Activated CD4-positive, alpha-beta memory T cell treated with anti-CD3 and anti-CD28 coated beads, Interleukin-2, amount 10 ng/mL, durations not matched to agents 7 days and 5 days (primary cell): ENCODE measurements around the gene GFOD1. TPM values are rescaled to one million over a fixed set of nuclear protein-coding genes. Genes with fewer than 3 reads are reported as not detected.

ENCODE experiments used
- CTCF ChIA-PET: fragments of 350-600 bp; sonication (Branson Sonifier 250); formaldehyde crosslinking; loops from one replicate; lab custom pipeline; 2021; ENCODE audit warnings: antibody characterized with exemption, inconsistent platforms; lab: Charles Lee
- POLR2A ChIA-PET: fragments of 350-600 bp; sonication (Branson Sonifier 250); formaldehyde crosslinking; loops from one replicate; lab custom pipeline; 2021; ENCODE audit warnings: antibody characterized with exemption; lab: Charles Lee
- DNase-seq: peaks from one replicate; pipeline ENCODE4 v3.0.0-alpha.2; 2020
- H3K27ac Mint-ChIP-seq: one replicate; pipeline ENCODE4 v1.8.0; 2021; ENCODE audit warnings: mild to moderate bottlenecking, mixed read lengths
- H3K27me3 Mint-ChIP-seq: one replicate; pipeline ENCODE4 v1.8.0; 2021; ENCODE audit warnings: mixed read lengths
- H3K36me3 Mint-ChIP-seq: one replicate; pipeline ENCODE4 v1.8.0; 2021; ENCODE audit warnings: low read depth, mixed read lengths
- H3K4me1 Mint-ChIP-seq: one replicate; pipeline ENCODE4 v1.8.0; 2021; ENCODE audit warnings: mixed read lengths
- H3K4me3 Mint-ChIP-seq: one replicate; pipeline ENCODE4 v1.8.0; 2021; ENCODE audit warnings: mild to moderate bottlenecking, mixed read lengths
- H3K9me3 Mint-ChIP-seq: one replicate; pipeline ENCODE4 v1.8.0; 2021; ENCODE audit warnings: mixed read lengths
- total RNA-seq, 2 experiments: library from RNA; stranded (reverse); gene quantifications; one replicate each; pipeline ENCODE4 v1.2.3, GENCODE V29; 2021

Gene GFOD1
- total RNA-seq, 2 experiments from 2014 or later, result 3.0 TPM

DNA sequence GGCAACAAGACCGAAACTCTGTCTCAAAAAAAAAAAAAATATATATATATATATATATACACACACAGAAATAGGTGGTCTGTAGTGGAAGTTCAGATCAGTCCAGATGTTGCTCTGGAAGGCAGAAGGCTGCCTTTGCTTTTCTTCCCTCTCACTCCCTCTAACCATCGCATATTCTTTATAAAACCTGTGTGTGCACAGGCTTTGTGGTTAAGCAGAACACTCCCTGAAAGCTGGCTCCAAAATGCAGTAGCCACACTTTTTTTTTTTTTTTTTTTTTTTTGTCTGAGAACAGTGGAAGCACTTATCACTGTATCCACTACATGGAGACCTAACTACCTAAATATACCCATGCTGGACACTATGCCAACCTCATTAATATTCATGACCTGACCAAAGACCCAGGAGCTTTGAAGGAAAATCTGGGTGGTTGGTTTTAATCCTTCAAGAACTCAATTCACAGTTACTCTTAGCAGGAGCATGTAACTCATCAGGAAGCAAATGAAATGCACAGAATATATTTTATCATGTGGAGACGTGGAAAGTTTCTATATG lies 20.0 kb upstream of the GFOD1 start:
- no peak overlapping the region for H3K27ac Mint-ChIP-seq
- ChIA-PET CTCF (interaction anchor here (0.7 to 1.1 kb wide), 2 partner anchors 55 to 1927 kb away, joined by 3 to 6 read pairs; no protein-coding TSS in a partner anchor), POLR2A (no interaction called here)
- DNase-seq, result no peak
- peaks cover 3% of the 10 kb centered on the region for H3K4me1 Mint-ChIP-seq
- no peaks in the 10 kb centered on the region for H3K36me3 Mint-ChIP-seq
- H3K27me3 Mint-ChIP-seq, result peaks cover 7% of the 10 kb centered on the region
- H3K9me3 Mint-ChIP-seq, result no peaks in the 10 kb centered on the region
- no peak overlapping the region for H3K4me3 Mint-ChIP-seq

GRCh38 chr6:13505345-13505734 lies 17.9 kb upstream of the GFOD1 start:
- POLR2A ChIA-PET, result no interaction called here
- peaks cover 7% of the 10 kb centered on the region for H3K27me3 Mint-ChIP-seq
- no peaks in the 10 kb centered on the region for H3K36me3 Mint-ChIP-seq
- no peak overlapping the region for H3K4me3 Mint-ChIP-seq
- no peak overlapping the region for H3K27ac Mint-ChIP-seq
- CTCF ChIA-PET, result no interaction called here
- peaks cover 3% of the 10 kb centered on the region for H3K4me1 Mint-ChIP-seq
- DNase-seq, result no peak
- H3K9me3 Mint-ChIP-seq, result no peaks in the 10 kb centered on the region

DNA sequence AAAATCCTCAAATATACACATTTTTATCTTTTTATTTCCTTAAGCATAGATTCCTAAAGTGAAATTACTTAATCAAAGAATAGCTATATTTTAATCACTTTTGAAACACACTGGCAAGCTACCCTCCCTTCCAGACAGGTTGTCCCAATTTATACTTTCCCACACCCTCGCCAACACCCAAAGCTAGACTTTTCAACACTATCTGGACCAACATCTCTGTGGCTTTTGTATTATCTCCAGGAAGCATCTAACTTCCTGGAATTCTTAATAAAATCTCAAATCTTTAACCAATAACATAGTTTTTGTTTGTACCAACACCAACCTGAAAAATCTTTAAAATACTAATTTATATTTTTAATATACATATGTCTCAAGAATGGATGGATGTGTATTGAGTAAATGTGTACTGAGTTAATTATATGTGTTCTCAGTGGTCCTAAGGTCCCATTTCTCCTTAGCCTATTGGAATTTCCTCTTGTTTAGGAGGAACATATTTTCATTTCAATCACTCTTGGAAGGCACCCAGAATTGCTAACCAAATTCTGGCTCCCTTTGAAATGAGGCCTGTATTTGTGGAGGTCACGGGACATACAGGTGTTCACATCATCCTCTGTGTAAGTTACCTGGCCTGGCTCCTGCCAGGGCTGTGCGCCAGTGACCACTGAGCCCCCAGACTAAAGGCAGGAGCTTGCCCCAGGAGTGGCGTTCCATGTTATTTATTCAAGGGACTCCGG lies 17.4 kb upstream of the GFOD1 start:
- POLR2A ChIA-PET, result no interaction called here
- no peak overlapping the region for H3K4me3 Mint-ChIP-seq
- peaks cover 3% of the 10 kb centered on the region for H3K4me1 Mint-ChIP-seq
- no peaks in the 10 kb centered on the region for H3K9me3 Mint-ChIP-seq
- no peak overlapping the region for H3K27ac Mint-ChIP-seq
- no peaks in the 10 kb centered on the region for H3K36me3 Mint-ChIP-seq
- CTCF ChIA-PET, result no interaction called here
- H3K27me3 Mint-ChIP-seq, result peaks cover 7% of the 10 kb centered on the region
- DNase-seq, result no peak

- Mint-ChIP-seq H3K9me3 (no peaks in the 10 kb centered on the region), H3K4me1 (peaks cover 3% of the 10 kb centered on the region), H3K36me3 (no peaks in the 10 kb centered on the region), H3K27ac (no peak overlapping the region), H3K4me3 (no peak overlapping the region), H3K27me3 (peaks cover 3% of the 10 kb centered on the region)
- CTCF ChIA-PET, result no interaction called here
- POLR2A ChIA-PET, result no interaction called here
- no peak for DNase-seq
Measured at GRCh38 chr6:13500915-13501314, 13.5 kb upstream of the GFOD1 start.

GRCh38 chr6:13500264-13500663 lies 12.9 kb upstream of the GFOD1 start:
- no peak for DNase-seq
- Mint-ChIP-seq H3K36me3 (no peaks in the 10 kb centered on the region), H3K4me1 (peaks cover 3% of the 10 kb centered on the region), H3K9me3 (no peaks in the 10 kb centered on the region), H3K27me3 (no peaks in the 10 kb centered on the region), H3K27ac (no peak overlapping the region), H3K4me3 (no peak overlapping the region)
- ChIA-PET POLR2A (no interaction called here), CTCF (no interaction called here)

GRCh38 chr6:13496513-13497190 lies 9.3 kb upstream of the GFOD1 start:
- DNase-seq, result no peak
- Mint-ChIP-seq H3K4me1 (no peaks in the 10 kb centered on the region), H3K9me3 (no peaks in the 10 kb centered on the region), H3K27me3 (no peaks in the 10 kb centered on the region), H3K4me3 (no peak overlapping the region), H3K27ac (no peak overlapping the region), H3K36me3 (no peaks in the 10 kb centered on the region)
- ChIA-PET POLR2A (no interaction called here), CTCF (interaction anchor here (0.6 kb wide), 1 partner anchor 39 kb away, joined by 3 read pairs; no protein-coding TSS in a partner anchor)

GRCh38 chr6:13495818-13496217 lies 8.4 kb upstream of the GFOD1 start:
- Mint-ChIP-seq H3K27ac (no peak overlapping the region), H3K27me3 (no peaks in the 10 kb centered on the region), H3K36me3 (no peaks in the 10 kb centered on the region), H3K4me1 (no peaks in the 10 kb centered on the region), H3K9me3 (no peaks in the 10 kb centered on the region), H3K4me3 (no peak overlapping the region)
- DNase-seq, result no peak
- CTCF ChIA-PET, result no interaction called here
- POLR2A ChIA-PET, result no interaction called here

GRCh38 chr6:13495112-13495776 lies 7.8 kb upstream of the GFOD1 start:
- POLR2A ChIA-PET, result no interaction called here
- H3K9me3 Mint-ChIP-seq, result no peaks in the 10 kb centered on the region
- H3K36me3 Mint-ChIP-seq, result no peaks in the 10 kb centered on the region
- no peaks in the 10 kb centered on the region for H3K27me3 Mint-ChIP-seq
- H3K4me1 Mint-ChIP-seq, result no peaks in the 10 kb centered on the region
- no peak overlapping the region for H3K4me3 Mint-ChIP-seq
- no peak for DNase-seq
- H3K27ac Mint-ChIP-seq, result no peak overlapping the region
- CTCF ChIA-PET, result no interaction called here

DNA sequence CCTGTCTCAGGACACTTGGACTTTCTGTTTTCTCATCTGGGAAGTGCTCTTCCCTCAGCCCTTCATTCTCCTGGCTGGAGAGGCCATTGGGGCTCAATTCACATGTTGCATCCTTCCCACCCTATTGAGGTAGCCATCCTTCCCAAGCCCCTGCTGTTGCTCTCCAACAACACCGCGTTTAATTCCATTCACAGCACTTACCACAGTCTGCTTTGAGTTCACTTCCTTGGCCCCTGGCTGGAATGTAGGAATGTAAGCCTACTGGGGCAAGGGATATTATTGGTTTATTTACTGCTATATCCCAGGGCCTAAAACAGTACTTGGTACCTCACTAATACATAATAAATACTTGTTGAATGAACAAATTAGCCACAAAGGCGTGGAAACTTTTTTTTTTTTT lies 6.7 kb upstream of the GFOD1 start:
- Mint-ChIP-seq H3K36me3 (no peaks in the 10 kb centered on the region), H3K27ac (no peak overlapping the region), H3K4me1 (no peaks in the 10 kb centered on the region), H3K27me3 (peaks cover 1% of the 10 kb centered on the region), H3K9me3 (no peaks in the 10 kb centered on the region), H3K4me3 (no peak overlapping the region)
- POLR2A ChIA-PET, result no interaction called here
- CTCF ChIA-PET, result interaction anchor here (1.2 kb wide), 1 partner anchor 573 kb away, joined by 3 read pairs; no protein-coding TSS in a partner anchor
- no peak for DNase-seq

DNA sequence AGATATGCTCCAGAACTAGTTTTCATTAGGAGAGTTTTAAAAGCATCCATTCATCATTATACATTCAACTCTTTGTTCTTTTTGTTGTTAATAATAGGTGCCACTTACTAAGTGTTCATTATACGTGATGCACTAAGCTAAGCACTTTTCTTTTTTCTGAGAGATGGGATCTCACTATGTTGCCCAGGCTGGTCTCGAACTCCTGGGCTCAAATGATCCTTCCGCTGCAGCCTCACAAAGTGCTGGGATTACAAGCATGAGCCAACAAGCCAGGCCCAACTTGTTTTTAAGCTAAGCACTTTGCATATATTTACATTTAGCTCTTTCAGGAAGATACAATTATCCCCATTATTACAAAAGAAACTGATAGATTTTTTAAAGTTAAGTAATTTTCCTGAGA lies 5.7 kb upstream of the GFOD1 start:
- no peak overlapping the region for H3K4me3 Mint-ChIP-seq
- ChIA-PET POLR2A (no interaction called here), CTCF (interaction anchor here (1.2 kb wide), 1 partner anchor 574 kb away, joined by 3 read pairs; no protein-coding TSS in a partner anchor)
- no peaks in the 10 kb centered on the region for H3K9me3 Mint-ChIP-seq
- H3K36me3 Mint-ChIP-seq, result no peaks in the 10 kb centered on the region
- H3K4me1 Mint-ChIP-seq, result peaks cover 6% of the 10 kb centered on the region
- DNase-seq, result no peak
- H3K27ac Mint-ChIP-seq, result no peak overlapping the region
- peaks cover 8% of the 10 kb centered on the region for H3K27me3 Mint-ChIP-seq

DNA sequence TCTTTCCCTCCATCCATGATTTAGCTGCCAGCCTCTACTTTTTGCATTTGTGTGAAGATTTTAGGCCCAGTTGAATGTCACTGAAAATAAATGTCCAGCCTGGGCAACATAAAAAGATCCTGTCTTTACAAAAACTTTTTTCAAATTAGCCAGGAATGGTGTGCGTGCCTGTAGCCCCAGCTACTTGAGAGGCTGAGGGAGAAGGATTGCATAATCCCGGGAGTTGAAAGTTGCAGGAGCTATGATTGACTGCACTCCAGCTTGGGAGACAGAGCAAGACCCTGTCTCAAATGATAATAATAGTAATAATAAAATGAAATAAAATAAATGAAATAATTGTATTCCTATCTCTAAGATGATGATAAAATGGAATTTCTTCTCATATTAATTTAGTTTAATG lies 5.0 kb upstream of the GFOD1 start:
- Mint-ChIP-seq H3K9me3 (no peaks in the 10 kb centered on the region), H3K4me3 (no peak overlapping the region), H3K27ac (no peak overlapping the region), H3K27me3 (peaks cover 8% of the 10 kb centered on the region), H3K4me1 (peaks cover 9% of the 10 kb centered on the region), H3K36me3 (no peaks in the 10 kb centered on the region)
- DNase-seq, result no peak
- ChIA-PET CTCF (interaction anchor here (0.6 kb wide), 1 partner anchor 53 kb away, joined by 3 read pairs; no protein-coding TSS in a partner anchor), POLR2A (no interaction called here)

DNA sequence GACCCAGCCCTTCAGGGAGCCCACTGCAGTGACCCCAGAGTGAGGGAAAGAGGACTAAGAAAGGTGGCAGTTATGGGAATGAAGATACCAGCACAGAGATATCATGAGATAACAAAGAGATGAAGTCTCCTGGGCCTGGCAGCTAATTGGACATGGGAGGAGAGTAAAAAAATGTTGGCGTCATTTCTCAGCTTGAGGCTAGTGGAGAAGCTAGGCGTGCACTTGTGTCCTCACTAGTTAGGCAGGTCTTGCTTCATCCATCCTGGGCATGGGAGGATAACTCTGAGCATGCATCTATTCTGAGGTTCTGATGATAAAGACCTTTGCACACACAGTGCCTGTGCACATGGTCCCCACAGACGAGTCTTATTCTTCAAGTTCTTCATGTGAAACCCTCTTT lies 4.1 kb upstream of the GFOD1 start:
- Mint-ChIP-seq H3K27ac (no peak overlapping the region), H3K4me3 (no peak overlapping the region), H3K9me3 (no peaks in the 10 kb centered on the region), H3K36me3 (no peaks in the 10 kb centered on the region), H3K4me1 (peaks cover 12% of the 10 kb centered on the region), H3K27me3 (peaks cover 11% of the 10 kb centered on the region)
- ChIA-PET POLR2A (no interaction called here), CTCF (no interaction called here)
- no peak for DNase-seq

DNA sequence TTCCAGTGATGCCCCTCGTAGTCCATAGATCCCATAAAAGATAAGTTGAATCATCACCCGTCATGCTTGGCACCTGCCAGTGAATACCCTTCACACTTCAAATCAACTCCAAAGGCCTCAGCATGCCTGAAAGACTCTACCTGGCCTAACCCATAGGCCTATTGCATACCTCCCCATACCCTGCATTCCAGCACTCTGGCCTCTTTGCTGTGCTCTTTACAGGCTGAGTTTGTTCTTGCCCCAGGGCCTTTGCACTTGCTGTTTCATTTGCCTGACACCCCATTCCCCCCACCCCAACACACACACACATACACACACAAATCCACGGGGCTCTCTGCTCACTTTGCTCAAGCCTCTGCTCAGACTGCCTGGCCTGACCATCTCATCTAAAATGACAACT lies 3.0 kb upstream of the GFOD1 start:
- ChIA-PET CTCF (interaction anchor here (2.3 kb wide), 1 partner anchor 85 kb away, joined by 9 read pairs; the partner anchor contains the start of gene SIRT5), POLR2A (no interaction called here)
- Mint-ChIP-seq H3K4me3 (no peak overlapping the region), H3K27ac (no peak overlapping the region), H3K36me3 (no peaks in the 10 kb centered on the region), H3K4me1 (peaks cover 22% of the 10 kb centered on the region), H3K9me3 (no peaks in the 10 kb centered on the region), H3K27me3 (peaks cover 21% of the 10 kb centered on the region)
- DNase-seq, result no peak
